Measurements from ENCODE around the gene SLC38A10.

DNA sequence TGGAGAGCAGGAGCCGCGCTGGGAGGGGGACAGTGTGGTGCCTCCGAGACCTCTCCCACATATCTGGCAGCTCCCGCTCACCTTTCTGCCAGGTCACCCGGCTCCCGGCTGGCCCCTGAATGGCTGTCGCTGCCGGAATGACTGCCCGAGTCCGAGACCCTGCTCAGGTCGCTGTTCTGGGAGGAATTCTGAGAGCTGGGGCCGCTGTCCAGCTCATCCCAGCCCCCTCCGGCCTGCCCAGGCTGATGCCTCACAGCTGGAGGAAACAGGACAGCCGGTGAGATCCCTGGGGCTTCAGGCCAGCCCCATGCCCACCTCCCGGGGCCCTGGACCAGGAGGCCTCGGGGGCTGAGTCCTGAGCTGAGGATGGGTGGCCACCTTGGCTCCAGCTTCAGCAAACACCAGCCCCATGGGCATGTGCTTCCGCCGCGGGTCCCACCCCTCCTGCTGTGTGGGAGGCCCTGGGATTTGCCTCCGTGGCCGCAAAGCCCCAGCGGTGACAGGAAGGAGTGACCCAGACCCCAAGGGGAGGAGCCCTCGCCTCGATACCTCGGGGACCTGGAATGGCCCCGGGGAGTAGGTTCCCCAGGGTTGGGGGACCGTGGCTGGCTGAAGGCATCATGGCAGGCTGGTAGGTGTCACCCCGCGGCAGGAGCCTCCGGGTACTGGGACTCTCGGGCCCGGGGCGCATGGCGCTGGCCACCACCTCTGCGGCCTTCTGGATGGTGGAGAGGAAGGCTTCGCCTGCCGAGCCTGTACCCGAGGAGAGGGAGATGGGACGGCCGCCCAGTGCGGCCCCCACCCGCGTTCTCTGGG, 63.1 kb downstream of the SLC38A10 start:
- TF ChIP-seq RNF2 (conservative IDR thresholded peaks at IDR 0.05; ENCODE audit: low read depth): no peak
- no peak for TF ChIP-seq POLR2A (IDR thresholded peaks at IDR 0.05; ENCODE audit: insufficient read depth in 1 of 2, low read depth in 2 of 2, low read length in 2 of 2)
- no peak for TF ChIP-seq PHF21A (CRISPR knock-in tag; IDR thresholded peaks at IDR 0.05)
- no peak for TF ChIP-seq CTCF (CRISPR knock-in tag; IDR thresholded peaks at IDR 0.05)
- no peak for TF ChIP-seq UBTF (CRISPR knock-in tag; IDR thresholded peaks at IDR 0.05)
- no peak for TF ChIP-seq JUN (CRISPR knock-in tag; IDR thresholded peaks at IDR 0.05)
- TF ChIP-seq ARNTL (CRISPR knock-in tag; IDR thresholded peaks at IDR 0.05): no peak
- TF ChIP-seq POLR2AphosphoS5 (IDR thresholded peaks at IDR 0.05; ENCODE audit: low read depth, low read length): no peak
- TF ChIP-seq EP300 (IDR thresholded peaks at IDR 0.05; ENCODE audit: low read depth in 2 of 2, low read length in 2 of 2): no peak
- no peak for TF ChIP-seq EP300 (CRISPR knock-in tag; IDR thresholded peaks at IDR 0.05; ENCODE audit: borderline replicate concordance)
- no peak for TF ChIP-seq ZBTB44 (CRISPR knock-in tag; IDR thresholded peaks at IDR 0.05)
- TF ChIP-seq MEIS1 (CRISPR knock-in tag; IDR thresholded peaks at IDR 0.05; ENCODE audit: borderline replicate concordance): no peak

Measured in HepG2 (cell line).